ENCODE measurements around the gene SDF2.

GRCh38 chr17:28693869-28694268 is 32.2 kb upstream of the SDF2 start:
- no peak for TF ChIP-seq POLR2A (IDR thresholded peaks at IDR 0.05)
- no peak for TF ChIP-seq CTCF (IDR thresholded peaks at IDR 0.05)
